Raji (cell line): ENCODE results near the gene LRRC25.

Source experiments
- POLR2A ChIP-seq: IDR thresholded peaks from 2 replicates; pipeline ENCODE4 v1.6.1; 2011; ENCODE audit warnings: low read depth, low read length, control low read depth; ENCODE audit not compliant: insufficient read depth

LRRC25 gene

GRCh38 chr19:18385675-18386542 lies 11.5 kb downstream of the LRRC25 start, which contains the start of gene GDF15:
GDF15 (plus strand) TSS chr19:18386158; CDS start chr19:18386190, 32 bp downstream.
- no peak for TF ChIP-seq POLR2A

- TF ChIP-seq POLR2A = no peak
Observed at GRCh38 chr19:18385359-18385674, 12.1 kb downstream of the LRRC25 start.

DNA sequence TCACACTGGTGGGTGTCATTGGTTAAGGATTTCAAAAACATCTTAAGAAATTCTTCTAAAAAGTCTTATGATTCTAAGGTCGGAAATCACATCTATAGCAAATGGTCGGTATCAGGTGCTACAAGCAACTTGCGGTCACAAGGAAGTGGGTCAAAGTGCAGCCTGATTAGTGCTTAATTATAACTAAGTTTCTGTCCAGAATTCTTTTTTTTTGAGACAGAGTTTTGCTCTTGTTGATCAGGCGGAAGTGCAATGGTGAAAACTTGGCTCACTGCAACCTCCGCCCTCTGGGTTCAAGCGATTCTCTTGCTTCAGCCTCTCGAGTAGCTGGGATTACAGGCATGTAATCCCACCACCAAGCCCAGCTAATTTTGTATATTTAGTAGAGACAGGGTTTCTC lies 12.6 kb downstream of the LRRC25 start:
- no peak for TF ChIP-seq POLR2A

DNA sequence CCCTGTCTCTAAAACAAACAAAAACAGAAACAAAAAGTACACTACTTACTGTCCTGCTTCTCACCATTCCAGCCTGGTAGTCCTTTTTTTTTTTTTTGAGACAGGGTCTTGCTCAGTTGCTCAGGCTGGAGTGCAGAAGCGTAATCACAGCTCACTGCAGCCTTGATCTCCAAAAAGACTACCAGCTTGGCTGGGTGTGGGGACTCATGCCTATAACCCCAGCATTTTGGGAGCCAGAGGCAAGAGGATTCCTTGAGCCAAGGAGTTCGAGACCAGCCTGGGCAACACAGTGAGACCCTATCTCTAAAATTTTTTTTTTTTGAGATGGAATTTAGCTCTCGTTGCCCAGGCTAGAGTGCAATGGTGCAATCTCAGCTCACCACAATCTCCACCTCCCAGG lies 16.6 kb downstream of the LRRC25 start:
- no peak for TF ChIP-seq POLR2A

DNA sequence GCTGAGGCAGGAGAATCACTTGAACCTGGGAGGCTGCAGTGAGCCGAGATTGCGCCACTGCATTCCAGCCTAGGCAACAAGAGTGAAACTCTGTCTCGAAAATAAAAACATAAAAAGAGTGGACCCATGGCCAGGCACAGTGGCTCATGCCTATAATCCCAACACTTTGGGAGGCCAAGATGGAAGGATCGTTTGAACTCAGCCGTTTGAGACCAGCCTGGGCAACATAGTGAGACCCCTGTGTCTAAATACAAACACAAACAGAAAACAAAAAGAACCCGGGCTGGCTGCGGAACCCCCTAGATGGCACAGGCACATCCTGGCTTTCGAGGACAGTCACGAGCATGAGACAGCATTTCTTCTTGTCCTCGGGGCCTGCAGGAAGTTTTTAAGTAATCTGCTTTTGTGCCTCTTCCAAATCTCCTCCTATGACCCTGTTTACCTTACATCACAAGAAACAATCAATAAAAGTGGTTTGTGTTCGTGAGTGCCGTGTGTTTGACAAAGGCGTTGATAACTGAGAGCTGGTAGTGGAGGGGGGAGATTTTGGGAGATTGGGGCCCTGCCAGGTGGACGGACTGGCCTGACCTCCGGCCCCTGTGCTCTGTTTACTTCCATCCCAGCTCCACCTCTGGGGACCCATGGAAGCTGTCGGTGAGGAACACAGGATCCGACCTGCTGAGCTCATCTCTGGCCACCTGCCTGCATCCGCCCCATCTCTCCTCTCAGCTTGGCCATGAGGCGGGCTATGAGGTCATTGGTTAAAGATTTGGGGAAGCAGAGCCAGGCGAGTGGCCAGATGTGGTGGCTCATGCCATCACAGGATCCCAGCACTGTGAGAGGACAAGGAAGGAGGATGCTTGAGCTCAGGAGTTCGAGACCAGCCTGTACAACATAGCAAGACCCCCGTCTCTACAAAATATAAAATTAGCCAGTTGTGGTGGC lies 17.3 kb downstream of the LRRC25 start:
- TF ChIP-seq POLR2A = no peak

GRCh38 chr19:18377026-18377425 lies 20.4 kb downstream of the LRRC25 start:
- TF ChIP-seq POLR2A = no peak

GRCh38 chr19:18373892-18374629 lies 23.4 kb downstream of the LRRC25 start:
- no peak for TF ChIP-seq POLR2A

DNA sequence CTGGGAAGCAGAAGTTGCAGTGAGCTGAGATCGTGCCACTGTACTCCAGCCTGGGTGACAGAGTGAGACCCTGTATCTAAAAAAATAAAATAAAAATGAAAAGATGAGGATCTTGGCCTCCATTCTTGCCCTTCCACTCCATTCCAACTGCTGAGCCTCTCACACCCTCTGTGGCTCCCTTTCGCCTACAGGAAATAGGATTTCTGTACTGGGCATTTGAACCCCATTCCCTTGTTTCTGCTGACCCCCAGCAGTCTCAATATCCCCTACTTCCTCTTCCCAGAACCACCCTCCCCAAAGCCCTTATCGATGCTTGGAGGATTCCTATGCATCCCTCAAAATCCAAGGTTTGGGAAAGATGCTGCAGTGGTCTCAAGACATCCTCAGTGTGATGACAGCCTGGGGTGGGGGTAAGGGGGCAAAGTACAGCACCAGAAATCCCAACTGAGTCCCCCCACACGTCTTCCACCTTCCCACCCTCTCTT lies 24.0 kb downstream of the LRRC25 start:
- TF ChIP-seq POLR2A = no peak

DNA sequence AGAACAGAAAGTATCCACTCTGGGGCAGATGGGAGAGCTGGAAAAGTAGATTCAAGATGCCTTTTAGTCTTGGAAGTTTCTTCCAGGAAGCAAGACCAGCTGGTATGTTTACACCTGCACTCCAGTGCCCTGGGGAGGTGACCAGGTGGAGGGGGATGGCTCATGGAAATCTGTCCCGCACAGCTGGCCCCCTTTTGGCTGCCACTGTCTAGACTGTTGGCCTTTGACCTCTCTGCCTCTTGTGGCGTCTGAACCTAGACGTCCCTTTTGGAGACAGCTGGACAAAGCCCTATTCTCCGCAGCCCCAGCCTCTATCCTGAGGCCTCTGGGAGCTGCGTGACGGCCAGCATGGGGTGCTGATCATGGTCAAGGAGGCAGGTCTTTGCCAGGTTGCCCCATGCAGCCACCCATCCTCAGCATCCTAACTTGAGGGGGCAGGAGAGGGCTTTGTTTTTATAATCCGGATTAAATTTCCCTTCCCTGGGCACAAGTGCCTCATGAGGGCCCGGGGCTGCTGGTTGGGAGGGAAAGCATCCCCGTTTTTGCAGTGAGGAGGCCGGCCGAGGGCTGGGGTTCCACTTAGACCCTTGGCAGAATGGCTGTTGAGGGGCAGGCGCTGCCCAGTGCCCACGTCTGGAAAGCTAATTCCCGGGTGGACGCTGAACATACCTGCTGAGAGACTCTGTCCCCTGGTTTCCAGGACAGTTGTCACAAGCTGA lies 28.8 kb downstream of the LRRC25 start:
- TF ChIP-seq POLR2A = no peak

DNA sequence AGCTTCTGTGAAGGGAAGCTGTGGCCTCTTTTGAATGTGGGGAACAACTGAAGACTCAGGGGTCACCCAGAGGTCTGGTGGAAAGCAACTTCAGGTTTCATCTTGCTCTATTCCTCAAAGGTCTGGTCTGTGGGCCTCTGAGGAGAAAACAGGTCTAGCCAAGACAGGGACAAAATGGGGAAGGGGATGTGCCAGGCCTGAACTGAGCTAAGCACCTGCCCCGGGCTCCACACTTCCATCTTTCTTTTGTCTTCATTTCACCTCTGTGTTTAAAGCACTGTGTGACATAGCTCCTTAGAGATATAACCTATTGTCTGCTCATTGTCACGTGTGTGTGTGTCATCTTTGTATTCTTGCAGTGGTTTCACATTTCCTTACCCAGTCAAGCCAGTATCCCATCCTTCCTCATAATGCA lies 31.4 kb downstream of the LRRC25 start:
- no peak for TF ChIP-seq POLR2A

- no peak for TF ChIP-seq POLR2A
Observed at GRCh38 chr19:18364826-18365528, 32.4 kb downstream of the LRRC25 start.

DNA sequence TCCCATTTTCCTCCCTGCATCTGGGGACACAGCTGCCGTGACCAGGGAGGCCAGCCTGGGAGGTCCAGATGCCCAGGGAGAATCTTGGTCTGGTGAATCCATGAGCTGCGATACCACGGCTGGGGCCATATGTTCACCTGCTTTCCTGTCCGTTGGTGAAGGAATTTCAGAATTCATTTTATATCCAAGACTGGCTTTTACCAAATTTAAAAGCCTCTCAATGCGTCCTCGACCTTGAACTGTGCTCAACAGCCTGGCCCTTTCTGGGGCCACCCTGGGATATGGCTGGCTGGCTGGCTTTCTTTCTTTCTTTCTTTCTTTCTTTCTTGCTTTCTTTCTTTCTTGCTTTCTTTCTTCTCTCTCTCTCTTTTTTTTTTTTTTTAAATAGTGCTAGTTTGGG lies 33.6 kb downstream of the LRRC25 start:
- no peak for TF ChIP-seq POLR2A

GRCh38 chr19:18362934-18363542 lies 34.4 kb downstream of the LRRC25 start:
- no peak for TF ChIP-seq POLR2A
